ENCODE measurements around the gene CLGN. TPM values are rescaled to one million over a fixed set of nuclear protein-coding genes. Genes with fewer than 3 reads are reported as not detected.

Gene CLGN
- total RNA-seq, 1 experiment from 2014 or later = 0.53 TPM

DNA sequence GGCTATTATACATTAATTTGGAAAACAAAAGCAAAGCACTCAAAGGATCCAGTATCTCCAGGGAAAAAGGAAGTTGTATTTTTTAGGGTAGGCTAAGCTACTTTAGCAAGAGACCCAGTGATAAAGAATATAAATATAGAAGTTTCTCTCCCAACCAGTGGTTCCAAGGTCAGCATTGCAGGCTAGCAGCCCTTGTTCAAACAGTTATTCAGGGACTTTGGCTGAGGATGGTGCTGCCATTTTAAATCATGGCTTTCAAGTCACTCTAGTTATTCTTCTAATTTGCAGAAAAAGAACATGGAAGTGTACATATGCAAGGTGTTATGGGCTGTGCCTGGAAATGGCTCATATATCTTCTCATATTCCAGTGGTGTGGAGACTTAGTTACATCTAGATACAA is 44.7 kb downstream of the CLGN start:
- no peak for DNase-seq (ENCODE audit: low spot score)

DNA sequence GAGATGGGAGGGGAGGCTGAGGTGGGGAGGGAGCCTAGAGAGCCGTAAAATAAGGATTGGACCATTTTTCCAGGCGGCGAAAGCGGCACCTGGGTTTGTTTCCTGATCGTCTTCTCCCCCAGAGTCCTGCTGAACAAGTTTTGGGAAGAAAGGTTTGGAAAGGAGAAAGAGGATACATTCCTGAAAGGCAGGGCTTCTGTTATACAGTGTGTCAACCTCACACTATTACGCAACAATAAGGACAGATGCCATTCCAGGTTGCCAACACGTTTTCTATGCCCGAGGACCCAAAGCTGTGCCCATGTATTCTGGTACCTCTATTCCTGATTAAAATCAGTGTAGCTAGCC is 53.3 kb downstream of the CLGN start:
- DNase-seq (ENCODE audit: low spot score) = no peak

DNA sequence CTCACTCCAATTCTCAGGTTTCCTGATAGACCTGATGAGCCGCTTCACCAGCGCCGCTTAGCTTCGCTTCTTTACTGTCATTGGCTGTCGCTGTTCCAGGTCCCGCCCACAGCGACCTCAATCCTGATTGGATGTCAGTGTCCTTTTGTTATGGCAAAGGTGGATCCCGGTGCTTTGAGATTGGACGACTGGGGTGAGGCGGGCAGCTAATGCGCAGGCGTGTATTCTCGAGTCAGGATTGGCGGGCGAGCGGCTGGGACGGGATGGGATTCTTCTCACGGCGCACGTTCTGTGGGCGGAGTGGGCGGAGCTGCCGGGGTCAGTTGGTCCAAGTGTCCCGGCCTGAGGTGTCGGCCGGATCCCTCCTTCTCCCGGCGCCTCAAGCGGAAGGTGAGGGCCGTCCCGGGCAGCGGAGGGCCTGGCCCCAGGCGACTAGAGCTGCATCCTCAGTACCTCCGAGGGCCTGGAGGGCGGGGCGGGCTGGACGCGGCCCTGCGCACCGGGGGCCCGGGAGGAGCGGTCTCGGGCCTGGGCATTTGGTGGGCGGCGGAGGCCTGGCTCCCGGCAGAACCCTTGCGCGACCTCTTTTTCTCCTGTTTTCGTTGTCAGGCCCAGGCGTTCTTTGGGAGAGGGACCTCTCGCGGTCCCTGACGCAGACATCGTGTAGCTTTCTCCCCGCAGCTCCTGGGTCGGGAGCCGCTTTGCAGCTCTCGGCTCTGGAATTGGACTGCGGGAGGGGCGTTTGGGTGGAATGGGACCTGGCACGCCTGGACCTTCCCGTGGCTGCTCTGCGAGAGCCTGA is 53.9 kb downstream of the CLGN start, which contains the start of gene SCOC:
TSS of gene SCOC (plus strand) at position 319 of the 802 bp plus-strand sequence. CDS start 5,525 bp downstream, outside the sequence.
- peak; percentile 98 for DNase-seq (ENCODE audit: low spot score)

DNA sequence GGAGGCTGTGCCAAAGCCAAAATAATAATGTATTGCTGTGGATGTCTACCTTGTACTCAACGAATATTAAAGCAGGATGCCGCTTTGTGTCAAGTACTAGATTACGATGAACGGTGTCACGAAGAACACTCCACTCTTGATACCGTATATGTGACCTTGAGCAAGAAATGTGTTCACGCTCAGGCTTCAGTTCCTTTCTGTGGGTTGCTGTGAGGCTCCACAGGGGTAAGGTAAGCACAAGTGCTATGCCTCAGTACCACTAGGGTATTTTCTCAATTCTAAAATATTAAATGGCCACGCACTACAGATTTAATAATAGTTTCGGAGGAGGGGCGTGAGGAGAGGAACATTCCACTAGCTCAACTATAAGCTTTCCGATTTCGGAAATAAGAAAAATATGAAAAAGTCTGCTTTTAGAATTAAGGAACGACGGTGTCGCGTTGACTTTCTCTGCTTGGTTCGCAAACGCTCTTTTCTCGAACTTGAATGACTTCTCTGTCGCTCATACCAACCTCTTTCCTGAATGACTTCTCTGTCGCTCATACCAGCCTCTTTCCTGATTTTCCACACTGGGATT is 54.6 kb downstream of the CLGN start:
- peak; percentile 9 for DNase-seq (ENCODE audit: low spot score)

DNA sequence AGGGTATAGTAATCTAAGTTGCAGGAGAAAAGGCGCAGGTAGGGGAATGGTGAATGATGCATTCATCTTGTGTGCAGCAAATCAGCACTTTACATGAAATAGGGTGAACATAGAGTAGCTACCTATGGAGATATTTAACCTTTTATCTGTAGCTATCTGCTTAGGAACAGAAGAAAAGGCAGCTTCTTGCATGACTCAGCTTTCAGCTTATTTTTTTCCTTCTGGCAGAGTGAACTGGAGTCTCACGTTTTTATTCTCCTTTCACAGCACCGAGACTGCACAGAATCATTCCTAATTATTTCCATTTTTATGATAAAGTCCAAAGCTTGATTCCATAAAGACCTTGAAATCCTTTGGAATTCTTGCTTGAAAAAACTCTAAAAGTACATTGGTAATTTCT is 58.8 kb downstream of the CLGN start:
- no peak for DNase-seq (ENCODE audit: low spot score)

DNA sequence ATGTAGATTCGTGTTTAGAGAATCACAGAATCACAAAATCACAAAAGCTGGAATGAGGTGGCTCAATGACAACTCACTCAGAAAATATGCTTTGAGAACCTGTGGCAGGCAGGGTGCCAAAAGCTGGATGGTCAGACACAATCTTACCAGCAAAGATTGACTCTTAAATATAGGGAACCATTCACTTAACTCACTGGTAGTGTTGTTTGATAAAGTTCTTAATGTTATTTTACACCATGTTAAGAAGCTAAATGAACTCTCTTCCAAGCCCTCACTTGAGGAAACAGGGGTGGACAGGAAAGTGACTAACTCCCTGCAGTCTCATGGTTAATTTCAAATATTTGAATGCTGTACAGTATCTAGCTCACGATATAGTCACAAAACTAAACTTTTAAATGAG is 59.7 kb downstream of the CLGN start:
- peak; percentile 37 for DNase-seq (ENCODE audit: low spot score)

DNA sequence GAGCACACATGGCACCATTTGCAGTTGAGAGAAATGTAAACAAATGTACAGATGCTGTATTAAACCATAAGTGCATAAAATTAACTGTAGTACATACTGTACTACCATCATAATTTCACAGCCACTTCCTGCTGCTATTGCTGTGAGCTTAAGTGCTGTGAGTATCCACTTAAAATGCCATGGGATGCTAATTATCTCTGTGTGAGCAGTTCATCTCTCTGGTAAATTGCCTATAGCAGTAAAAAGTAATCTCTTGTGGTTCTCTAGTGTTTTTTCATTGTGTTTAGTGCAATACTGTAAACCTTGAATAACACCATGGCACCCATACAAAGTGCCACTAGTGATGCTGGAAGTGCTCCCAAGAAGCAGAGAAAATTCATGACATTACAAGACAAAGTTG is 63.9 kb downstream of the CLGN start:
- DNase-seq (ENCODE audit: low spot score) = no peak

DNA sequence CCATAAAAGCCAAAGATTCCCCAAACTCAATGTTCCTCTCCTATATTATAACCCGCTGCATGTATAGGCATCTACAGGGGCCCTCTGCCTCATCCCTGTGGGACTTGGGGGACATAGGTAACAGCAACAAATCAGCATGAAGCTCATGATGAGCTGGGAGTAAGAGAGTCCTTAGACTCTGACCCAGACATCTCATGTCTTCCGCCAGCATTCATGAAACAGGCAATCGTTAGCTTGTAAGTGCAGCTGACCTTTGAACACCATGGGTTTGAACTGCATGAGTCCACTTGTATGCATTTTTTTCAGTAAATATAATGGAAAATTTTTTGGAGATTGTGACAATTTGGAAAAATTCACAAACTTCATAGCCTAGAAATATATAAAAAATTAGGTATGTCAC is 64.4 kb downstream of the CLGN start:
- no peak for DNase-seq (ENCODE audit: low spot score)

DNA sequence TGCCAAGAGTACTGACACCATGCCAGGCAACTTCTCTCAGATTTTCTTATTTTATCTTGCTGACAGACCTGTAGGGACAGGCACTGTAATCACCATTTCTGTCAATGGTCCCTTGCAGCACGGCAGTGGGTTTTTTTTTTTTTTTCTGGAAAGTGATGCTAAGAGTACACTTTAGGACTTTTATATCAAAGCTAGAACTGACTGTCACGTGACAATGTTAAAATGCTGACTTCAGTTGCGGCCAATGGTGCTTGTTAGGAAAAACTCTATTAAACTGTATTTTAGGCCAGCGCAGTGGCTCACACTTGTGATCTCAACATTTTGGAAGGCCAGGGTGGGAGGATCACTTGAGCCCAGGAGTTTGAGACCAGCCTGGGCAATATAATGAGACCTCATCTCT is 66.3 kb downstream of the CLGN start:
- DNase-seq (ENCODE audit: low spot score) = no peak

DNA sequence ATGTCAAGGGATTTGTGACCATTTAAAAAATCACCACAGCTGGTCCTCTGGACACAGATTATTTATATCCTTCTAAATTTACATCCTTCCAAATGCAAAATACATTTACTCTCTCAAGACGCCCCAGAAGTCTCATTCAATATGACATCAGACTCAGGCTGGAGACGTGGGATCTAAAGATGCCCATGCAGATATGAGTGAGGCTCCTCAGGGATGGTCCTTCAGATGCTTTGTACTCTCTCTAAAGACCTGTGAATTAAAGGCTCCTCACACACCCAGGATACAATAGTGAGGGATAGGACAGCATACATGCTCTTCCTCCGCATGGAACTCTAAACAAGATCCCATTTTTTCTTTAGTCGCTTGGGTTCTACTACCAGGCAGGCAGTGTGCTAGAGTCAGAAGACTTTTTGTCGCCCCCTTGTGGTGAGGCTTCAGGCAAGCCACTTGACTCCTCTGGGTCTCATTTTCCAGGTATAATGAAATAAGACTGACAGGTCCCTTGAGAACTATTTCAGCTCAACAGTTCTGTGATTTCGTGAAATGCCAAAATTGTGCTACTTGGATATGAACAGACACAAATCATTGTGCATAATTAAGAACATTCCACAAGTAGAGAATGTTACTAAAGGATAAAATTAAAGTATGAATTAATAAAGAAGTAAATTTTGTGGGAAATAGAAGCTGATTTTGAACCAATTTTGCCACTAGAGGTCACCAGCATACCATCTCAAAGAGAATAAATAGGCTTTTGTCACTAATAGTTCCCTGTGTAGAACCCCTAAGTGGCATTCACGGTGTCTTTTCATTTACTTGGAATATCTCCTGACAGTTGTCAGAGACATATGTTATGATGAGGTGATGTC is 67.7 kb downstream of the CLGN start:
- peak; percentile 78 for DNase-seq (ENCODE audit: low spot score)

DNA sequence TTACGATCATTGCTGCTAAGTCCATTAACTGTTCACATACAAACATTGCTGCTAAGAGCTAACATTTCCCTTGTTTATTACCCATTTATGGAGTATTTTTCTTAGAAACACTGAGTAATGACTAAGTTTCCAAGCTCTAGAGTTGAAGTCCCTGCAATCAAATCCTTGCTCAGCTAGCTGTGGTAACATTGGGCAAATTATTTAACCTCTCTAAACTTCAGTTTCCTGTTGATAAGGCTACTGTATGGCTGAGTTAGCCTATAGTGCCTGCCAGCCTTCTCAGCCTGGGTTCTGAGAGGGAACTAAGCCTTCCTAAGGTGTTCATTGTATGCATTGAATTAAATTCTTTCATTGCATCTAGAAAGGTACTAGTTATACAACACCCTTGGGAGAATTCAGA is 69.2 kb downstream of the CLGN start:
- DNase-seq (ENCODE audit: low spot score) = no peak

DNA sequence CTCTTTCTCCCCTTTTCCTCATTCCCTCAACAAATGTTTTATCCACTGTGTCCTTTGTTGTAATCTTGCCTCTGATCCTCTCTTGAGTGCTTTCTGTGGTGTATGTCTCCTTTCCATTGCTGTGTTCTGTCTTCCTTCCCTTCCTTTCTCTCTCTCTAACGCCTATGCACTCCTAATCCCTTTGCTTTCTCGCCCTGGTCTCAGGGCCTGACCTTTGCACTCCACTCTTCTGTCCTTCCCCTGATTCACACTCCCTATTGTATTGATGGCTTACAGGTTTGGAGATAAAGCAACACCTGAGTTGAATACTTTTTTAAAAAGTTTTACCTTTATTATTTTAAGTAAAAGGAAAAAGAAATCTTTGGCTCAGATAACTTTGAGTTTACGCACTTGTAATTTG is 69.6 kb downstream of the CLGN start:
- no peak for DNase-seq (ENCODE audit: low spot score)

DNA sequence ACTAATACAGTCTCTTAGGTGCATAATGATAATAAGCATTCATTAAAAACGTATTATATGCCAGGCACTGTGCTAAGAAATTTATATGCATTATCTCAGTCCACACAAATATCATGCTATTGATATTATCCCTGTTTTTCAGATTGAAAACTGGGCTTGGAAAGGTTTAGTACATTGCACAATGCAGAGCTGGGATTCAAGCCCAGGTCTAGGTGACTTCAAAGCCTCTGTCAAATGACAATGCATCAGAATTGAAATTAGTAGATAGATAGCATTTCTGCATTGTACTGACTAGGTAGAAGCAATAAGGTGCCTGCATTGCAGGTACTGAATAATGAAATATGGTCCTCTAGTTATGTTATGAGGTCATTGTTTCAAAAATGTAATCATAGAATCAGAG is 72.2 kb downstream of the CLGN start:
- no peak for DNase-seq (ENCODE audit: low spot score)

DNA sequence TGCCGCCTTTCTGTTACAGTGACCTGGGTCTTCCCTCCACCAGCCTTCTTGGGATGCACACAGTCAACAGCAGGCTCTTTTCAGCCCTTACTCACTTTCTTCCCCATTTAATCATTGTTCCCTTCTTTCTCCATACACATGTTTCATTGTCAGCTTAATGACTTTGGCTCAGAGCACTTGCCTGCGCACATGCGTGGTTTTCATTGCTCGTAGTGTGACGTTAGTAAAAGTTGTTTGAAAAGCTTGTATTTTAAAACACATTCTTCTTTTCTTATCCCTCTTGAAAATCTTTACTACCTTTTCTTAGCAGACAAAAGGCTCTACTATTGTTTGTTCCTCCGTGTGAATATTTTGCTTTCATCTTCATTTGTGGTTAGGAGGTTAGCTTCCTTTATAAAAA is 73.7 kb downstream of the CLGN start:
- no peak for DNase-seq (ENCODE audit: low spot score)

DNA sequence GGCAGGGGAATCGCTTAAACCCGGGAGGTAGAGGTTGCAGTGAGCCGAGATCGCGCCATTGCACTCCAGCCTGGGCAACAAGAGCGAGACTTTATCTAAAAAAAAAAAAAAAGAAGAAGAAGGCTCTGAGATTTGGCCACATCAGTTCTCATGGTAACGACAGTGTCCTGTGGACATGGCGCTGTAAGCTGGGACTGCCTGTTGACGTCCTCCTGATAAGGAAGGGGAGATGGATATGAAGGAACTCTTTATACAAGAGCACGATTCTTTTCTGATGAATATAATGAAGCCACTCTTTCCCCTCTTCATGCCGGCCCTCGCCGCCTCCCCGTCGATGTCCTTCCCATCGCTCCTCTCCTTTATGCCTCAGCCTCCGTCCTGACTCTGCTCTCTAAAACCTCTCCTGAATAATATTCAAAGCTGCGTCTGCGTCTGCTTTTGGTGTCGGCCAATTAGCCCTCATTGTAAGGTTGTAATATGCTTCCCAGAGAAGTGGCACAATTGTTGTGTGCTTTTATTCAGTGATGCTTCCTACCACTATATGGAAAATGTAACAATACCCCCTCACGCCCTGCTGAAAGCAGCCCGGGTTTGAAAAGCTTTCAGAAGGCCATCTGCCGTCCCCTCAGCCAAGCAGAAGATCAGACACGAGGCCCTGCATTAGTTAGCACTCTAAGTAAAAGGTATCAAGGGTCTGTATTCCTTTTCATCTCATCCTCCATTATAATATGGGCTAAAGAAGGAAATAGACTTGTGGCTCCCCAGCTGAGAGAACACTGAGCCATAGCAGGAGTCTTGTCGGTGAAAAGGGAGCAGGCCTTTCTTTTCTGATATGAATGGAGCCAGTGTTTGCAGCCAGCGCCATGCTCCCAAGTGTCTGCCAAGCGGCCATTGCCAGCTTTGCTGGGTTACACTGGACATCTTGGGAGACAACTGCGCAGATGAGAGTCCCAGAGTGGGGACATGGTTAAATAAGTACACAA is 76.1 kb downstream of the CLGN start:
- no peak for DNase-seq (ENCODE audit: low spot score)

DNA sequence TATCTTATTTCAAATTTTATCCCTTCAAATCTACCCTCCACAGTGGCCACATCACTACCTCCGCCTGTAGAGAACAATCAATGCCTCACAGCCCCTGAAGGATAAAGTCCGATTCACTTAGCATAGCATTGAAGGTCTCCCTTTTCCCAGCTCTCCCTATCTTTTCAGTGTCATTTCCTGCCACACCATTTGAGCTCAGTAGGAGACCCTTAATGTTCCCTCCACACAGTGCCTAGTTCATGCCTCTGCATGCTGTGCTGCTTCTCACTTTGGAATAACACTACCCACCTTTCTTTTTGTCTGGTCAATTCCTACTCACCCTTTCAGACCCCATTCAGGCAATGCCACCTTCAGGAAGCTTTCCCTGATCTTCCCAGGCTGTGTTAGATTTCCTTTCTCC is 77.6 kb downstream of the CLGN start:
- DNase-seq (ENCODE audit: low spot score) = no peak

DNA sequence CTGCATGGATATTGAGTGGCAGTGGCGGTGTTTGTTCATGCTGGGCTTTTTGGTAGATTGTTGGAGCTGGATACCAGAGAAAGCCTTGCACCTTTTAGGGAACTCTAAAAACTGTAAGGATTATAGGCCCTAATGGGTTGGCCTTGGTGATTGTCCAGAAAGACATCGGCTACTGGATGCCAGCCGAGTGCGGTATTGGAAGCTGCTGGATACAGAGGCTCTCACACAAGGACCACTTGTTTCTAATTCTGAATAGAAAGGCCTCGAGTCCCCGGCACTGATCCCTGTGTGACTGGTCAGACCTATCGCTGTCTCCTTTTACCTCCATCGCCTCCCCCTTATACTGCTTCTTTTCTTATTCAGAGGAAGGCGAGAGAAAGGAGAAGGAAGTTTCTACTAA is 81.3 kb downstream of the CLGN start:
- DNase-seq (ENCODE audit: low spot score) = no peak

DNA sequence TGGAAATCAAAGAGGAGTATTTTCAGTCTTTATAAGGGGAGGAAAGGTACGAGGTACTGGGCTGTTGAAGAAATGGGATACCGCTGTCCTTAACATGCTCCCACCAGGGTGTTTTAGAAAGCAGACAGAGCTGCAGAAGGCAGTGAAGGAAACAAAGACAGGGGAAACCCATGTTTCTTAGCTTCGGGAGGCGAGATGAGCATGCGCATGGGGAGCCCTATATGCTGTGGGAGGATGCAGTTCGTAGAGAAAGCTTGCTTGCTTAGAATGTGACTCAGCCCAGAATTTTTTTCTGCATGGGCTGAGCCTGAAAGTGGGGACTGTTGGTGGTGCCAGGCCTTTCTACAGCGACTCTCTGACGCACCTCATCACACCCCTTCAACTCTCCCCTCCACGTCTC is 82.8 kb downstream of the CLGN start:
- no peak for DNase-seq (ENCODE audit: low spot score)

DNA sequence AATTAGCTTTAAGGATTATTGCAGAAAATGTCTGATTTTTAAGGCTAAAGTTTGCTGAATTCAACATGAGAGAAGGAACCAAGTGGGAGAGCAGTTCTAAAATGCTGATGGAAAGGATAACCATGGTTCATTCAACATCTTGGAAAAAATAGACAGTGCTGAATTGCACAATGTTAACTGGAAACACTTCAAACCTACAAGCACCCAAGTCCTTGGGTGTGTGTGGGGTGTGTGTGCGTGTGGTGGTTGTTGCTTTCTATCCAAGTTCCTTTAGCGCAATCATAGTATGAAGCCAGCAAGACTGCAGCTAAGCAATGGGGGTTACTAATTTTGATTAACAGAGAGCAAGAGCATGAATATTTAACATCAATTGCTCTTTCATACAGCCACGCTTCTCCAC is 83.3 kb downstream of the CLGN start:
- DNase-seq (ENCODE audit: low spot score) = no peak

DNA sequence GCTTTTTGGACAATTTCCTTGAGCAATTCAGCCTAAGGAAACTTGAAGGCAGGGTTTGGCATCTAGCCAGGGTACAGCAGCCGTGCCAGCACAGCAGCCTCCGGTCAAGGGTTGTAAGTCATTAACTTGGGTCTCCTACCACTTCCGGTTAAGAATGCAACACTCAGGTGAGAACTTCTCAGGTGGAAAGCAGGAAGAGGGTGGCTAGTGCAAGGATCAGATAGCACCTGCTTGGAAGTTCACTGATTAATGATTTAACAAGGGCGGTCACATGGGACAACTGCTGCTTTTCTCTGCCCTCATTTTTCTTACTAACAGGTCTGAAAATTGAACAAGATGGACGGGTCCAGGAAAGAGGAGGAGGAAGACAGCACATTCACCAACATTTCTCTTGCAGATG is 84.1 kb downstream of the CLGN start:
- DNase-seq (ENCODE audit: low spot score) = no peak

DNA sequence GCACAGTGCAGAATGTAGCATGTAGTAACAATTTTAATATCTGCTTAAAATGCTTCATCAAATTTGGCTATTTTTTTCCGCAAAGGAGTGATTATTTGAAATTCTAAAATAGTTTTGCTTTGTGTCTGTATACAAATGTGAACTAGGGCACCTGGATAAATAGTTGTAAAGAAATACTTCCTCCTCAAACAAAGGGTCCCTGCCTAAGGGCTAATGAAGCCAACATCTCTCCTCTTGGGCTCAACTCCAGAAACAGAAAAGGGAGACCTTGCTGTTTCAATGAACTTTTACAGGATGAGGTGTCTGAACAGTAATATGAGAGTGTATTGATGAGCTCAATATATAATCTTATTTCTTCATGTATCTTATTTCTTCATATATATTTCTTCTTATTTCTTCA is 84.8 kb downstream of the CLGN start:
- no peak for DNase-seq (ENCODE audit: low spot score)

Data from A172 (cell line).